Endometrium (tissue), 2 donors: ENCODE data around the gene ZNF835.

Source experiments
- FAIRE-seq: peaks from 2 replicates; lab custom pipeline; 2012; peaks lifted over from hg19 to GRCh38; lab: Jason Lieb, UNC
- donor health status: control.
- donor health status: control.

Gene ZNF835

DNA sequence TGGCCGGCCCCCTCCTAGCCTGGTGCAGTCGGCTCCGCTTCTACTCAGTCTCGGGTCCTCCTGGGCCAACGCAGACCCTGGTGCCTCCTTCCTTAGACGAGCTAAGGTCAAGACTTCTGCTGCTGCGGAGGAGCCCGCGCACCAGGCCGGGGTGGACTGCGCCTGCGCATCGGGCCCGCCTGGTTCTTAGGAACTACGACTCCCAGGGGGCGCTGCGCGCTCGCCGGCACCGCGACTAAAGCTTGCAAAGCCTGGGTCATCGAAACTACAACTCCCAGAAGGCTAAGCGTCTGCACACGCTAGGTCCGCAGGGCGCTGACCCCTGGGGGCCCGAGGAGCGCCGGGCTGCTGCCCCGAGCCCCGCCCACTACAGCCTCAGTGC lies at the start of gene ZNF835:
TSS of gene ZNF835 (minus strand) at position 145 of the 382 bp plus-strand sequence. CDS start 6,559 bp downstream, outside the sequence.
- FAIRE-seq = no peak

DNA sequence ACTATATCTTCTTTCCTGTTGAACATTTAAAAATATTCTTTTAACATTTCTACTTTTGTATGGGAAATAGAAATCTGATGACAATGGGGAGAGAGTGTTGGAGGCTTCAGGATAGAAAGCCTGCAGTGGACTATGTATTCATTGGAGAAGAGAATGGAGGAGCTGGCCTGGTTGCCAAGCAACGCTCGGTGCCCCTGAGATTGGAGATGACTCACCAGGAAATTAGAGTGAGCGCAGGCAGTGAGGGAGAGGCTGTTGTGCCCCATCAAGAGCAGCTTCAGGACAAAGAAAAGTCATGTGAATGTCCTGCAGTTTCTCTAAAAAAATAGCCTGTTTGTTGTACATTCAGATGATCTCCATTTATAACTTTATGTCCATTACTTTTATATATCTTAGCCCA lies 48.7 kb upstream of the ZNF835 start:
- no peak for FAIRE-seq

- no peak for FAIRE-seq
These were observed 46.7 kb upstream of the ZNF835 start for GRCh38 chr19:56718231-56718630.

GRCh38 chr19:56712611-56713276 lies 41.2 kb upstream of the ZNF835 start:
- no peak for FAIRE-seq

- no peak for FAIRE-seq
These were observed 38.9 kb upstream of the ZNF835 start for GRCh38 chr19:56710437-56710836.

DNA sequence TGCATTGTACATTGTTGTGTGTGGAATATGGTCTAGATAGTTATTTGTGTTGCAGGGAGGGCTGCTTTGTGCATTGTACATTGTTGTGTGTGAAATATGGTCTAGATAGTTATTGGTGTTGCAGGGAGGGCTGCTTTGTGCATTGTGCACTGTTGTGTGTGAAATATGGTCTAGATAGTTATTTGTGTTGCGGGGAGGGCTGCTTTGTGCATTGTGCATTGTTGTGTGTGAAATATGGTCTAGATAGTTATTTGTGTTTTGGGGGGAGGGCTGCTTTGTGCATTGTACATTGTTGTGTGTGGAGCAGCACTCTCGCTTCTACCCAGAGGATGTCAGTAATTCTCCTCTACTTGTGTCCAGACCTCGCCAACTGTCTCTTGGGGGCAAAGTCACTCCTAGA lies 36.3 kb upstream of the ZNF835 start:
- FAIRE-seq = no peak

DNA sequence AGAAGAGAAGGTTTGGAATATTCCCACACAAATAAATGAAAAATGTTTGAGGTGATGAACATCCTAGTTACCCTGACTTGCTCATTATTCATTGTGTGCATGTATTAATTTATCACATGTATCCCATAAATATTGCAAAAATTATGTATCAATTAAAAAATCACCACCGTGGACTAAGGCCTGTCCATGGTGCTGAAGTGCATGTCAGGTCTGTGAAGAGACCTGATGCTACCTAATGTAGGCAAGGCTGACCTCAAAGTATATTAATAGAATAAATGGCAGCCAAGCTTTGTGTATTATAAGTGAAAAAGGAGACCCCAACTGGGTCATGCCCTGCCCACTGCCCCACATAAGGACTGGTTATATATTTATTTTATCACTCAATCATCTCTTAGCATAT lies 34.4 kb upstream of the ZNF835 start:
- FAIRE-seq = no peak

- no peak for FAIRE-seq
These were observed 30.3 kb upstream of the ZNF835 start for GRCh38 chr19:56701895-56702294.

- no peak for FAIRE-seq
These were observed 28.0 kb upstream of the ZNF835 start for GRCh38 chr19:56699552-56699951.

DNA sequence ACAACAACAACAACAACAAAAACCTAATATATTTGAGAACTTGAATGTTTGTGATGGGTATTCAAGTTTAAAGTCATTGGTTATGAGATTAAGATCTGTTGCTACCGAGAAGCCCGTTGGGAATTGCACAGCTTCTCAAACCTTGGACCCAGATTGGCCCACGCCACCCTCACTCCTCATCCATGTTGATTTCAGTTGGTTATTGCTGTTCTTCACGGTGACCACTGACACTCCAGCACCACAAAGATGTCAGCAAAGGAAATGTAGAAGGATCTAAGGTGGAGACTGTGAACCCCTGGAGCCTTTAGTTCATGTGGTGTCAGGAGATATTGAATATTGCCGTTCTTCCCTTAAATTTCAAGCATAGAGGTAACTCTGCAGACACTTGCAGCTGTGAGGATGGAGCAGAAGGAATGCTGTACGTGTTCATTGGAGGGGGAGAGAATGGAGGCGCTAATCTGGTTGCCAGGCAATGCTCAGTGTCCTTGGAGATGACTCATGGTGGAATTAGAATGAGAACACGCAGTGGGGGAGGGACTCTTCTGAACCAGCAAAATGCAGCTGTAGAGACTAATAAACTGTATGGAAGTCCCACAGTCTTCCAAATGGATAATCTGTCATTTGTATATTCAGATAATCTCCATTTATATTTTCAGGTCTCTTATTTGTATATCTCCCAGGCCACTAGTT lies 20.8 kb upstream of the ZNF835 start:
- FAIRE-seq = no peak

GRCh38 chr19:56690670-56691069 lies 19.1 kb upstream of the ZNF835 start:
- no peak for FAIRE-seq

- no peak for FAIRE-seq
These were observed 17.6 kb upstream of the ZNF835 start for GRCh38 chr19:56689198-56689597.

DNA sequence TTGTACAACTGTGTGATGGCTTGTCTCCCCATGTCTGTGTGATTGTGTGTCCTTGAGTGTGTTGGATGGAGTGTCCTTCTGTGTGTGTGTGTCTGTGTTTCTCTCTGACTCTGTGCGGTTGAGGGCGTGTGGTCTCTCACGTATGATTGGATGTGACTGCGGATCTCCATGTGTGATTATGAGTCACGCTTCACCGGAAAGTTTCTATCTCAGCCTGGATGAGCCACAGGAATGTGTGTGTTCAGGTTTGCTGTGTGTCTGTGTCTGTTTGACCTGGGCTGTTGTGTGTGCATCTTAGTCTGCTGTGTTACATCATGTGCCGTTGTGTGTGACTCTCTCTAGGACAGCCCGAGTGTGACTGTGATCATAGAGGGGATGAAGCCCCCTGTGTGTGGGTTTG lies 15.5 kb upstream of the ZNF835 start:
- no peak for FAIRE-seq

GRCh38 chr19:56683116-56683515 lies 11.6 kb upstream of the ZNF835 start:
- FAIRE-seq = no peak

DNA sequence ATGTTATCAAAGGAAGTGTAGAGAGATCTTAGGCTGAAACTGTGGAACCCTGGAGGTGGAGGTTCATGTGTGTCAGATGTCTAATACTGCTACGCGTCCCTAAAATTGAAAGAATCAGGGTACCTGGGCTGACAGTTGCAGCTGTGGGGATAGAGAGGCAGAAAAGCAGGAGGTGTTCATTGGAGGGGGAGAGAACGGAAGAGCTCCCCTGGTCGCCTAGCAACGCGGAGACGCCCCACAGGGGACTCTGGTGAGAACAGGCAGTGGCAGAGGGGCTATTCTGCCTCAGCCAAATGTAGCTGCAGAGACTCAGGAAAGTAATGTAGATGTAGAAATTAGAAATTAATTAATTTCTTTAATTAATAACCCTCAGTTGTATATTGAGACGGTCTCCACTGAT lies 10.1 kb upstream of the ZNF835 start:
- no peak for FAIRE-seq

- no peak for FAIRE-seq
These were observed 6.6 kb upstream of the ZNF835 start for GRCh38 chr19:56678205-56678604.

- FAIRE-seq = peak; percentile 46
These were observed 1.1 kb upstream of the ZNF835 start for GRCh38 chr19:56672610-56673009.

DNA sequence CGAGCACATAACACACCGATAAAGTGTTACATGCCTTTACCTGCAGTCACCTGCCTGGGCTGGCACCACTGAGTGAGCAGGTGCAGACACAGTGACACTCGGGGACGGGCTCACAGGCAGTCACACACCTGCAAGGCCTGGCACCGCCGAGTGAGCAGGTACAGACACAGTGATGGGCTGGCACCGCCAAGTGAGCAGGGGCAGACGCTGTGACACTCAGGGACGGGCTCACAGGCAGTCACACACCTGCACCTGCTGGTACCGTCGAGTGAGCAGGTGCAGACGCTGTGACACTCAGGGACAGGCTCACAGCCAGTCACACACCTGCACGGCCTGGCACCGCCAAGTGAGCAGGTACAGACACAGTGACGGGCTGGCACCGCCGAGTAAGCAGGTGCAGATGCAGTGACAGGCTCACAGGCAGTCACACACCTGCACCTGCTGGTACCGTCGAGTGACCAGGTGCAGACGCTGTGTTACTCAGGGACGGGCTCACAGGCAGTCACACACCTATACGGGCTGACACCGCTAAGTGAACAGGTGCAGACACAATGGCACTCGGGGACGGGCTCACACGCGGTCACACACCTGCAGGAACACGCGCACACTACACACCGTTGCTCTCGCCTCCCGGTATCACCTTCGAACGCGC lies 470 bp downstream of the ZNF835 start:
- FAIRE-seq = no peak

- FAIRE-seq = no peak
These were observed 1.1 kb downstream of the ZNF835 start for GRCh38 chr19:56670401-56670960.

DNA sequence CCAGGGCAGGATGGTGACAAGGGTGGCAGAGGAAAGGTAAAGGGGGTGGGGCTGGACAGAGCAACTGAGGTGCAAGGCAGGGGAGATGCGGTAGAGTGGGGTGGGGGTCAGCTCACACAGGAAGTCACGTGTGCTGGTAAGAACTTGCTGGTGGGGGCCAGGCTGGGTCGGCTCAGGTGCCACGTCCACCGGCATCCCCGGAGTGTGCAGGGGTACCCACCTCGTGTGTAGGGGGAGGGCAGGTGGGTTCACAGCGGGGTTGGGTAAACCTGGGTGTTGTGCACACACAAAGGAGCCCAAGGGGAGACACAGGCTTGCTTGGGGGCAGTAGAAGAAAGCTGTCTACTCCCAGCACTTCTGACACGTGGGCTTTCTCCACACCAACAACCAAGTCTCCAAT lies 2.9 kb downstream of the ZNF835 start:
- FAIRE-seq = no peak

GRCh38 chr19:56667311-56667870 lies 4.2 kb downstream of the ZNF835 start:
- FAIRE-seq = no peak

DNA sequence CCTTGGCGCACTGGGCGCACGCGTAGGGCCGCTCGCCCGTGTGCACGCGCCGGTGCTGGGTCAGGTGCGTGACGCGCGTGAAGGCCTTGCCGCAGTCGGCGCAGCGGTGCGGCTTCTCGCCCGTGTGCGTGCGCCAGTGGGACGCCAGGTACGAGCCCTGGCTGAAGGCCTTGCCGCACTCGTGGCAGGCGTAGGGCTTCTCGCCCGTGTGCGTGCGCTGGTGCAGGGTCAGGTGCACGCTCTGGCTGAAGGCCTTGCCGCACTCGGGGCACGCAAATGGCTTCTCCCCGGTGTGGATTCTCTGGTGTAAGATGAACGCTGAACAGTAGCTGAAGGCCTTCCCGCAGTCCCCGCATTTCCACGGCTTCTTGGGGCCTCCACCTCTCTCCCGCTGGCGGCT lies 7.0 kb downstream of the ZNF835 start:
- FAIRE-seq = no peak
